ENCODE results near the gene ATG2B. TPM values are rescaled to one million over a fixed set of nuclear protein-coding genes. Genes with fewer than 3 reads are reported as not detected.

ATG2B gene
- total and polyA plus RNA-seq, 5 donors from 2014 or later = 2.0 to 40.0 (median 2.3) TPM

DNA sequence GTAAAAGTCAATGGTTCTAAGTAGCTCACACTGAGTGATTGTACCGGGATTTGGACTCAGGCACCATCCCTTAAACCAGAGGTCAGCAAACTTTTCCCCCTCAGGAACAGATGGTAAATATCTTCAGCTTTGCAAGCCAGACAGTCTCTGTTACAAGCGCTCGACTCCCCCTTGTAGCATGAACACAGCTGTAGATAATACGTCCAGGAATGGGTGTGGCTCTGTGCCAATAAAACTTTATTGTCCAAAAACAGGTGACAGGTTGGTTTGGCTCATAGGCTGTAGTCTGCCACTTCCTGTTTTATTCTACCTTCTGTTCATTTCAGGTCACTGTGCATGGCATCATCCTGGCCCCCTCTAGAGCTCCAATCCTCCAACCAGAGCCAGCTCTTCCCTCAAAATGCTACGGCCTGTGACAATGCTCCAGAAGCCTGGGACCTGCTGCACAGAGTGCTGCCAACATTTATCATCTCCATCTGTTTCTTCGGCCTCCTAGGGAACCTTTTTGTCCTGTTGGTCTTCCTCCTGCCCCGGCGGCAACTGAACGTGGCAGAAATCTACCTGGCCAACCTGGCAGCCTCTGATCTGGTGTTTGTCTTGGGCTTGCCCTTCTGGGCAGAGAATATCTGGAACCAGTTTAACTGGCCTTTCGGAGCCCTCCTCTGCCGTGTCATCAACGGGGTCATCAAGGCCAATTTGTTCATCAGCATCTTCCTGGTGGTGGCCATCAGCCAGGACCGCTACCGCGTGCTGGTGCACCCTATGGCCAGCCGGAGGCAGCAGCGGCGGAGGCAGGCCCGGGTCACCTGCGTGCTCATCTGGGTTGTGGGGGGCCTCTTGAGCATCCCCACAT is 99.6 kb downstream of the ATG2B start:
- Histone ChIP-seq H3K27me3 (ENCODE audit: control insufficient read depth, insufficient read depth, low read length) (peaks cover 9% of the 10 kb centered on the region), H3K9me3 (ENCODE audit: control insufficient read depth in 2 of 2, low read length in 2 of 2) (no peaks in the 10 kb centered on the region), H3K36me3 (ENCODE audit: control insufficient read depth, insufficient read depth, low read length) (no peaks in the 10 kb centered on the region), H3K27ac (ENCODE audit: insufficient read depth, low read length, poor library complexity, severe bottlenecking) (no peak overlapping the region), H3K4me3 (ENCODE audit: low read depth, low read length) (no peak overlapping the region), H3K4me1 (ENCODE audit: control insufficient read depth, insufficient read depth, low read length, poor library complexity, severe bottlenecking) (no peaks in the 10 kb centered on the region)
- H3K9me3 Mint-ChIP-seq = peaks cover 0 to 4% (median 0%) of the 10 kb centered on the region in 7 donors
- H3K27ac Mint-ChIP-seq = peak overlapping the region in 1 of 3 donors; percentile 69
- peak in 1 of 3 donors; percentile 4 for DNase-seq
- H3K27me3 Mint-ChIP-seq = peaks cover 10% of the 10 kb centered on the region
- no peaks in the 10 kb centered on the region for H3K4me1 Mint-ChIP-seq
- no peak overlapping the region for H3K4me3 Mint-ChIP-seq
- ATAC-seq (ENCODE audit: low read depth in 2 of 2) = no peak
- H3K36me3 Mint-ChIP-seq = no peaks in the 10 kb centered on the region

DNA sequence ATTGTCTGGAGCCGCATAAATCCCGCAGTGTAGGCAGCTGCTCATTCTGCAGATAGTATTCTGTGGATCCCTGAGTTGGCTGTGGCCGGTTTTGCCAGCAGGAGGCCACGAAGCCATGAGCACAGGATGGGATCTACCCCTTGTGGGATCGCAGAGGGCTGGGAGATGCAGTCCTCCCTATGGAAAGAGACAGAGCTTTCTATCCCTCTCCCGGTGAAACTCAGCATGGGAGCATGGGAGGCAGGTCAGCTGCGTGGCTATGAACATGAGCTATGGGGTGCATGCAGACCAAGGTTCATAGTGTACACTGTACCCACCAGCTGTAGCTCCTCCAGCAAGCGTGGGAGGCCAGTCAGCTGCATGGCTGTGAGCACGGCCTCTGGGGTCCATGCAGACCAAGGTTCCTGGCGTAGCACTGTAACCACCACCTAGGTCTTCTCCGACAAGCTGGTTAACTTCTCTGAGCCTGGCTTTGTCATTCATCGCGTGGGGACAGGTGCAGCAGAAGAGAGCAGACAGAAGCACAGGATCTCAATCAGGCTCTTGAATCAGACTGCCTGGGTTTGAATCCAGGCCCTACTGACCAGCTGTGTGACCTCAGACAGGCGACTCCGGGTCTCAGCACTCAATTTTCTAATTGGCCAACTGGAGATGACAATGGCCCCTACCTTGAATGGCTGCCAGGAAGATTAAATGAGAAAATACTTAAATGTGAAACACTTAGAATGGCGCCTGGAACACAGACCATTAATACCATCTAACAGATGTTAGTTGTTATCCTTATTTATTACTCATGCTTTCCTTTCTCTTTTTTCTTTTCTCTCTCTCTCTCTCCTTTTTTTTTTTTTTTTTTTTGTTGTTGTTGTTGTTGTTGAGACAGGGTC is 101.1 kb downstream of the ATG2B start:
- H3K36me3 ChIP-seq (ENCODE audit: control insufficient read depth, insufficient read depth, low read length) = no peaks in the 10 kb centered on the region
- peaks cover 0 to 4% (median 0%) of the 10 kb centered on the region in 7 donors for H3K9me3 Mint-ChIP-seq
- DNase-seq (no peak), ATAC-seq (ENCODE audit: low read depth in 2 of 2) (no peak)
- H3K4me1 Mint-ChIP-seq = no peaks in the 10 kb centered on the region
- H3K4me3 Mint-ChIP-seq = peak overlapping the region in 1 of 4 donors; percentile 75
- no peak overlapping the region for H3K4me3 ChIP-seq (ENCODE audit: low read depth, low read length)
- H3K27ac Mint-ChIP-seq = no peak overlapping the region
- H3K27me3 Mint-ChIP-seq = peaks cover 19% of the 10 kb centered on the region
- peaks cover 9% of the 10 kb centered on the region for H3K27me3 ChIP-seq (ENCODE audit: control insufficient read depth, insufficient read depth, low read length)
- H3K9me3 ChIP-seq (ENCODE audit: control insufficient read depth in 2 of 2, low read length in 2 of 2) = no peaks in the 10 kb centered on the region
- H3K27ac ChIP-seq (ENCODE audit: insufficient read depth, low read length, poor library complexity, severe bottlenecking) = no peak overlapping the region
- H3K4me1 ChIP-seq (ENCODE audit: control insufficient read depth, insufficient read depth, low read length, poor library complexity, severe bottlenecking) = no peaks in the 10 kb centered on the region
- H3K36me3 Mint-ChIP-seq = no peaks in the 10 kb centered on the region

DNA sequence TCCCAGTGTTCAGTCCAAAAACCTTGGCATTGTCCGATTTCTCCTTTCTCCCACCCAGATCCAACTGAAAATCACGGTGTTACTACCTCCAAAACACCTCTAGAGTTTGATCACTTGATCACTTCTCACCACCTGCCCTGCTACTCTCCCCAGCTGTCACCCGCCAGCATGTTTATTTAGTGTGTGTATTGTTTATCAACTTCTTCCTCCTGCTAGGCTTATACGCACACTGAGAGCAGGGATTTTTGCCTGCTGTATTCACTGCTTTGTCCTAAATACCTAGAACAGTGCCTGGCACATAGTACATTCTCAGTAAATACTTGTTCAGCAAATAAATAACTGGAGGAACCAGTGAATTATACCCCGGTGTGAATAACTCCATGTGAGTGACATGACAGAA is 102.1 kb downstream of the ATG2B start:
- Mint-ChIP-seq H3K4me3 (no peak overlapping the region), H3K36me3 (no peaks in the 10 kb centered on the region), H3K4me1 (no peaks in the 10 kb centered on the region), H3K9me3 (no peaks in the 10 kb centered on the region), H3K27me3 (peaks cover 24% of the 10 kb centered on the region), H3K27ac (no peak overlapping the region)
- Histone ChIP-seq H3K4me3 (ENCODE audit: low read depth, low read length) (no peak overlapping the region), H3K9me3 (ENCODE audit: control insufficient read depth in 2 of 2, low read length in 2 of 2) (no peaks in the 10 kb centered on the region), H3K36me3 (ENCODE audit: control insufficient read depth, insufficient read depth, low read length) (no peaks in the 10 kb centered on the region), H3K27me3 (ENCODE audit: control insufficient read depth, insufficient read depth, low read length) (peaks cover 9% of the 10 kb centered on the region), H3K4me1 (ENCODE audit: control insufficient read depth, insufficient read depth, low read length, poor library complexity, severe bottlenecking) (no peaks in the 10 kb centered on the region), H3K27ac (ENCODE audit: insufficient read depth, low read length, poor library complexity, severe bottlenecking) (no peak overlapping the region)
- no peak for DNase-seq
- ATAC-seq (ENCODE audit: low read depth in 2 of 2) = no peak

DNA sequence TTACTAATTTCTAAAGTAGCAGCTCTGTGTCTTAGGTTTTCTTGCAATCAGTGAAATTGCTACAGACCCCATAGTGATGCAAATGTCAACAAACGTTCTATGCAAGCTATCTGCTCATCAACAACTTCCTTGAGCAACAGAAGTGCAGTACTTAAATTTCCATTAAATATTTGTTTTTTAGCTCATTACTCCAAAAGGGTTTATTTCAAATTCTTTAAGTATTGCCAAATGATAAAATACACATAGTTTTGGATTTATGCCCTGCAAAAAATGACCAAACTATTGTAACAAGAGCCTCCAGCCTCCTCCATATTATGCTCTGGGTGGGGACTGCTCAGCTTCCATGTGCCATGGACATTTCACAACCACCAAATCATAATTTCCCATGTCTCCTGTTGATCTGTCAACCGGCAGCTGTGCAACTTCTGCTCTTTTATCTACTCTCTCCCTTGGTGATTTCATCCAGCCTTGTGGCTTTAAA is 102.8 kb downstream of the ATG2B start:
- H3K27me3 ChIP-seq (ENCODE audit: control insufficient read depth, insufficient read depth, low read length) = peaks cover 12% of the 10 kb centered on the region
- no peak overlapping the region for H3K27ac ChIP-seq (ENCODE audit: insufficient read depth, low read length, poor library complexity, severe bottlenecking)
- no peaks in the 10 kb centered on the region for H3K4me1 ChIP-seq (ENCODE audit: control insufficient read depth, insufficient read depth, low read length, poor library complexity, severe bottlenecking)
- Mint-ChIP-seq H3K27ac (no peak overlapping the region), H3K36me3 (no peaks in the 10 kb centered on the region), H3K4me1 (no peaks in the 10 kb centered on the region), H3K9me3 (no peaks in the 10 kb centered on the region), H3K4me3 (no peak overlapping the region), H3K27me3 (peaks cover 24% of the 10 kb centered on the region)
- no peak for ATAC-seq (ENCODE audit: low read depth in 2 of 2)
- no peak overlapping the region for H3K4me3 ChIP-seq (ENCODE audit: low read depth, low read length)
- no peaks in the 10 kb centered on the region for H3K36me3 ChIP-seq (ENCODE audit: control insufficient read depth, insufficient read depth, low read length)
- DNase-seq = no peak
- H3K9me3 ChIP-seq (ENCODE audit: control insufficient read depth in 2 of 2, low read length in 2 of 2) = no peaks in the 10 kb centered on the region

DNA sequence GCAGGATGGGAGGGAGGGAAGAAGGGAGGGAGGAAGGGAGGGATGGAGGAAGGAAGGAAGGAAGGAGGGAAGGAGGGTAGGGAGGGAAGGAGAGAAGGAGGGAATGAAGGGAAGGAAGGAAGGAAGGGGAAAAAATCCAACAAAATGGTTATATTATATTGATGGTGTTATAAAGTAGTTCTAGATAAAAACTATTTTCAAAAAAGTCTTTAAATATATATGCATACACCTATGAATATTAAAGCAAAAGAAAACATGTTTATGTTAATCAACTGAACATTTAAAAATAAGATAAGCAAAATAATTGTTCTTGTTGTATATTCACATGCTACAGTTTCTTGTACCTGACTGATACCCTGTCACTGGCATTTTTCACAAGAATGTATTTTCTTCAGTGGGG is 105.2 kb downstream of the ATG2B start:
- Mint-ChIP-seq H3K4me3 (no peak overlapping the region), H3K4me1 (no peaks in the 10 kb centered on the region), H3K9me3 (no peaks in the 10 kb centered on the region), H3K27me3 (peaks cover 40% of the 10 kb centered on the region), H3K27ac (no peak overlapping the region), H3K36me3 (no peaks in the 10 kb centered on the region)
- no peaks in the 10 kb centered on the region for H3K36me3 ChIP-seq (ENCODE audit: control insufficient read depth, insufficient read depth, low read length)
- no peak overlapping the region for H3K27ac ChIP-seq (ENCODE audit: insufficient read depth, low read length, poor library complexity, severe bottlenecking)
- H3K27me3 ChIP-seq (ENCODE audit: control insufficient read depth, insufficient read depth, low read length) = peaks cover 12% of the 10 kb centered on the region
- ATAC-seq (ENCODE audit: low read depth in 2 of 2) = no peak
- DNase-seq = no peak
- H3K4me3 ChIP-seq (ENCODE audit: low read depth, low read length) = no peak overlapping the region
- H3K9me3 ChIP-seq (ENCODE audit: control insufficient read depth in 2 of 2, low read length in 2 of 2) = no peaks in the 10 kb centered on the region
- H3K4me1 ChIP-seq (ENCODE audit: control insufficient read depth, insufficient read depth, low read length, poor library complexity, severe bottlenecking) = no peaks in the 10 kb centered on the region

DNA sequence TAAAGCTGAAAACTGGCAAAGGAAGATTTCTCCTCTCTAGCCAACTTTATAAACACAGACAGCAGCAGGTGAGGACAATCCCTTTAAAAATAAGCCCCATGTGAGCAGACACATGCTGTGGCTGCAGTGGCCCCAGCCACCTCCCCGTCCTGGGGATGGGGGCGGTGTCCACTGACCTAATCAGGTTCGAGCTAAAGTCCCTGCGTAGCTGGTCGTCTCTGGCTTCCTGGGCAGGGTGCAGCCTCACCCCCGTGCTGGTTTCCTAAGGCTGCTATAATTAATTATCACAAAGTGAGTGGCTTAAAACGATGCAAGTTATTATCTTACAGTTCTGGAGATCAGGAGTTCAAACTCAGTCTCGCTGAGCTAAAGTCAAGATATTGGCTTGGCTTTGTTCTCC is 106.1 kb downstream of the ATG2B start:
- H3K9me3 Mint-ChIP-seq = no peaks in the 10 kb centered on the region
- no peaks in the 10 kb centered on the region for H3K4me1 ChIP-seq (ENCODE audit: control insufficient read depth, insufficient read depth, low read length, poor library complexity, severe bottlenecking)
- H3K9me3 ChIP-seq (ENCODE audit: control insufficient read depth in 2 of 2, low read length in 2 of 2) = no peaks in the 10 kb centered on the region
- ATAC-seq (ENCODE audit: low read depth in 2 of 2) = no peak
- no peak overlapping the region for H3K27ac ChIP-seq (ENCODE audit: insufficient read depth, low read length, poor library complexity, severe bottlenecking)
- H3K27me3 Mint-ChIP-seq = peaks cover 40% of the 10 kb centered on the region
- H3K36me3 Mint-ChIP-seq = no peaks in the 10 kb centered on the region
- no peaks in the 10 kb centered on the region for H3K36me3 ChIP-seq (ENCODE audit: control insufficient read depth, insufficient read depth, low read length)
- H3K27ac Mint-ChIP-seq = no peak overlapping the region
- H3K4me1 Mint-ChIP-seq = no peaks in the 10 kb centered on the region
- no peak for DNase-seq
- H3K4me3 Mint-ChIP-seq = no peak overlapping the region
- H3K4me3 ChIP-seq (ENCODE audit: low read depth, low read length) = no peak overlapping the region
- peaks cover 12% of the 10 kb centered on the region for H3K27me3 ChIP-seq (ENCODE audit: control insufficient read depth, insufficient read depth, low read length)

DNA sequence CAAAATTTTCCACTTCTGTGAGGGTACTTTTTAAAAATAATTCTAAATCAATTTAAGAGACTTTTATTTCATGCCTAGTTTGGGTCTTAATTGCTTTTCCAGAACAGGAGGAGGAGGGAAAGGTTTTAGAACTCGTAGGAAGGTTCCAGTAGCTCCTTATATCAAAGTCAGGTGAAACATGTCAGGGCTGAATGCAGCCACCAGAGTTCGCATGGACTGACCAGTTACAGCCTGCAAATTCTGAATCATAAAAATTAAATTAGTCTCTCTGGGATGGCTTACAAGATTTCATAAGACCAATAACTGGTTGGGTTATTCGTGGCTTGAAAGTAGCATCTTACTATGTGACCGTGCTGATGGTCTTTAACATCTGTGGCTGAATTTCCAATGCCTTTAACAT is 106.7 kb downstream of the ATG2B start:
- no peak overlapping the region for H3K4me3 Mint-ChIP-seq
- no peaks in the 10 kb centered on the region for H3K36me3 Mint-ChIP-seq
- no peak overlapping the region for H3K27ac Mint-ChIP-seq
- Histone ChIP-seq H3K4me1 (ENCODE audit: control insufficient read depth, insufficient read depth, low read length, poor library complexity, severe bottlenecking) (no peaks in the 10 kb centered on the region), H3K27ac (ENCODE audit: insufficient read depth, low read length, poor library complexity, severe bottlenecking) (no peak overlapping the region), H3K36me3 (ENCODE audit: control insufficient read depth, insufficient read depth, low read length) (no peaks in the 10 kb centered on the region), H3K9me3 (ENCODE audit: control insufficient read depth in 2 of 2, low read length in 2 of 2) (no peaks in the 10 kb centered on the region), H3K4me3 (ENCODE audit: low read depth, low read length) (no peak overlapping the region), H3K27me3 (ENCODE audit: control insufficient read depth, insufficient read depth, low read length) (peaks cover 14% of the 10 kb centered on the region)
- ATAC-seq (ENCODE audit: low read depth in 2 of 2) = no peak
- no peak for DNase-seq
- no peaks in the 10 kb centered on the region for H3K9me3 Mint-ChIP-seq
- H3K4me1 Mint-ChIP-seq = no peaks in the 10 kb centered on the region
- H3K27me3 Mint-ChIP-seq = peaks cover 47% of the 10 kb centered on the region
